ENCODE measurements around the gene TXNDC5. TPM values are rescaled to one million over a fixed set of nuclear protein-coding genes. Genes with fewer than 3 reads are reported as not detected.

The TXNDC5 gene
- total and polyA plus RNA-seq, 2 of the 13 experiments (the other 11 are each of a cell fraction or from before 2014, with no cell fraction given), result 287 to 578 TPM

DNA sequence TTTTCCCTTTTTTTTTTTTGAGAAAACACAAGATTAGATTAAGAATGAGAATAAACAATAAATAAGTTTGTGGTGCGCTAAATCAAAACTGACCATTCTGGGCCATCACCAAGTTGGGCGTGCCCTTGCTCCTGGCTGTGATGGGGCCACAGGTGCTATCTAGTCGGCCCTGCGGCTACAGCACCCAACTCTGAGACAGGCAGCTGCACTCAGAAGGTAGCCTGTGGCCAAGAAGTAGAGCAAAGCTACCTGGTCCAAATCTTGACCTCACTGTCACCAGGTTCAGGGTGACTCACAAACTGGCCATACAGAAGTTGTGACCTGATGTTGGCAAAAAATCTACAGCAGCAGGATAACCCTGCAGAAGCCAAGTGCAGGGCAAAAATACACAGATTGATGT lies 3.4 kb downstream of the TXNDC5 start (continued):
- TF ChIP-seq DPF2 (CRISPR knock-in tag; IDR thresholded peaks at IDR 0.05; ENCODE audit: borderline replicate concordance, low read depth), result no peak

DNA sequence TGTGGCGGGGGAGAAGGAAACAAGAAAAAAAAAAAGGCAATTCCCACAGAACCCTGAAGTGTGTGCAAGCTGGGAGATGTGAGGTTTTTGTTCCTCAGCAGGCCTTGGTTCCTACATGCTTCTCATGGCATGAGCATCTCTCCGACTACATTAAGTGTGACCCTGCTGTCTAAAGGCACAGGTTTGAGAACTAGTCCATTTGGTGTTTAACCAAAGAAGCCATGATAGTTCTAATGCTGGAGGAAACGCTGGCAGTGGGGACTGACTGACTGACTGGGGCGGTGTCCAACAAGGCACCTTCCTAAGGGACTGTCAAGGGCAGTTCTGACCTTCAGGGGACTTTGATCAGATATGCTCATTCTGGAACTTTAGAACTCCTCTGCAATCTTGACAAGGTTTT lies 3.8 kb downstream of the TXNDC5 start:
- DNase-seq (ENCODE audit: low spot score) (no peak), ATAC-seq (no peak), FAIRE-seq (no peak)
- intact Hi-C loops (cut with micrococcal nuclease; ENCODE audit: unreplicated experiment), result no loop called here
- Histone ChIP-seq H3K27ac (ENCODE audit: extremely low read length, insufficient read depth, low read length) (no peak overlapping the region), H3K4me1 (ENCODE audit: insufficient read depth, low read length) (peaks cover 49% of the 10 kb centered on the region), H3K4me2 (ENCODE audit: low read depth, low read length) (no peak overlapping the region), H2AFZ (ENCODE audit: low read length) (no peak overlapping the region), H3K4me3 (replicated peaks in 1 of 3; ENCODE audit: insufficient read depth in 1 of 3, low read depth in 2 of 3, low read length in 3 of 3) (no peak overlapping the region), H3K36me3 (replicated peaks in 1 of 2; ENCODE audit: control insufficient read depth in 1 of 2, insufficient read depth in 2 of 2, low read length in 2 of 2) (peaks cover 33 to 48% of the 10 kb centered on the region in 2 experiments), H4K20me1 (ENCODE audit: insufficient read depth, low read length) (peaks cover 48% of the 10 kb centered on the region), H3K9me3 (ENCODE audit: low read length) (no peaks in the 10 kb centered on the region), H3K9ac (ENCODE audit: insufficient read depth, low read depth, low read length) (no peak overlapping the region), H3K79me2 (ENCODE audit: insufficient read depth, low read length) (peaks cover 67% of the 10 kb centered on the region), H3K27me3 (ENCODE audit: control insufficient read depth in 1 of 2, insufficient read depth in 2 of 2, low read length in 2 of 2) (no peaks in the 10 kb centered on the region)
- BruUV-seq (replicated peaks), result no TSS peak
- CTCF ChIA-PET (ENCODE audit: low intra/inter-chr PET ratio, low total read pairs), result no interaction called here
- POLR2A ChIA-PET, result no interaction called here
- in situ Hi-C loops (cut with HindIII; ENCODE audit: extremely low pct_ligation_motif_present, low pct_unique_long_range_greater_than_20kb), result no loop called here
- 96% methylated on average over 4 of the region's 4 CpGs for WGBS (ENCODE audit: low lambda C conversion rate)
- 0 out of 2 replicates have a peak, but pooled peaks have one; percentile 21 for TF ChIP-seq POLR2AphosphoS2 (IDR thresholded peaks at IDR 0.05; ENCODE audit: low read depth, low read length)
- TF ChIP-seq ZNF17 (CRISPR knock-in tag; IDR thresholded peaks at IDR 0.05), result no peak
- 0 out of 2 replicates have a peak, but pooled peaks have one; percentile 12 for TF ChIP-seq RBFOX2 (IDR thresholded peaks at IDR 0.05; ENCODE audit: low read depth, low read length)

DNA sequence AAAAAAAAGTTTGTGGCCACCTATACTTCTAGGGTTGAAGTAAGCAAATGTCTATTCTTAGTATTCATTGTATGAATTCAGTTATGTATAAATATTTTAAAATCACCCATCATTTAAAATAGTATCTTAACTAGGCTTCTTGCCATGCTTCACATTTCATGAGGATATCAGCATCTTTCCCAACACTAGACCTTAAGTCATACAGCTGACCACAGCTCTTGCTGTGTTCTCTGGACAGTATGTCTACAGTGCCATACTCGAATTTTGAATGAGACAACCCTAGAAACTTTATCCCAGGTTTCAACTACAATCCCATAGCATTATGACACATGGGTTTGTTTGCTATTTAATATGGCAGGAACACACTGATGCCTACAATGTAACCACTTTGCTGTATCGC lies 5.2 kb downstream of the TXNDC5 start:
- Histone ChIP-seq H4K20me1 (ENCODE audit: insufficient read depth, low read length) (peaks cover 52% of the 10 kb centered on the region), H3K4me2 (ENCODE audit: low read depth, low read length) (no peak overlapping the region), H3K27me3 (ENCODE audit: control insufficient read depth in 1 of 2, insufficient read depth in 2 of 2, low read length in 2 of 2) (no peaks in the 10 kb centered on the region), H3K36me3 (replicated peaks in 1 of 2; ENCODE audit: control insufficient read depth in 1 of 2, insufficient read depth in 2 of 2, low read length in 2 of 2) (peaks cover 44 to 62% of the 10 kb centered on the region in 2 experiments), H3K9ac (ENCODE audit: insufficient read depth, low read depth, low read length) (no peak overlapping the region), H3K79me2 (ENCODE audit: insufficient read depth, low read length) (peaks cover 67% of the 10 kb centered on the region), H3K9me3 (ENCODE audit: low read length) (no peaks in the 10 kb centered on the region), H3K27ac (ENCODE audit: extremely low read length, insufficient read depth, low read length) (no peak overlapping the region), H3K4me1 (ENCODE audit: insufficient read depth, low read length) (peaks cover 49% of the 10 kb centered on the region), H3K4me3 (replicated peaks in 1 of 3; ENCODE audit: insufficient read depth in 1 of 3, low read depth in 2 of 3, low read length in 3 of 3) (no peak overlapping the region), H2AFZ (ENCODE audit: low read length) (no peak overlapping the region)
- TF ChIP-seq, protein P1, sequence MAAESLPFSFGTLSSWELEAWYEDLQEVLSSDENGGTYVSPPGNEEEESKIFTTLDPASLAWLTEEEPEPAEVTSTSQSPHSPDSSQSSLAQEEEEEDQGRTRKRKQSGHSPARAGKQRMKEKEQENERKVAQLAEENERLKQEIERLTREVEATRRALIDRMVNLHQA (CRISPR knock-in tag; IDR thresholded peaks at IDR 0.05), result no peak
- TF ChIP-seq POLR2A (IDR thresholded peaks at IDR 0.05; ENCODE audit: insufficient read depth in 1 of 2, low read depth in 2 of 2, low read length in 2 of 2), result 0 out of 4 replicates have a peak, but pooled peaks of 1 of the 2 experiments have one; percentile 11
- no peak for TF ChIP-seq NFIB (CRISPR knock-in tag; IDR thresholded peaks at IDR 0.05; ENCODE audit: borderline replicate concordance)
- FAIRE-seq, result no peak
- CTCF ChIA-PET (ENCODE audit: low intra/inter-chr PET ratio, low total read pairs), result no interaction called here
- ATAC-seq, result no peak
- BruUV-seq (replicated peaks), result no TSS peak
- DNase-seq (ENCODE audit: low spot score), result no peak
- in situ Hi-C loops (cut with HindIII; ENCODE audit: extremely low pct_ligation_motif_present, low pct_unique_long_range_greater_than_20kb) (no loop called here), intact Hi-C loops (cut with micrococcal nuclease; ENCODE audit: unreplicated experiment) (no loop called here)
- POLR2A ChIA-PET, result no interaction called here
- WGBS (ENCODE audit: low lambda C conversion rate), result 92% methylated on average over 2 of the region's 2 CpGs

Measured in HepG2 (cell line).